ENCODE measurements around the gene ELFN1. TPM values are rescaled to one million over a fixed set of nuclear protein-coding genes. Genes with fewer than 3 reads are reported as not detected.

Gene ELFN1
- total and polyA plus RNA-seq, 12 donors = 0.05 to 2.8 (median 0.86) TPM

- 50 to 52% (median 51%) methylated on average over 6 to 16 of the region's 16 CpGs for WGBS, 4 donors
- H3K4me1 ChIP-seq (replicated peaks in 1 of 2) = no peaks in the 10 kb centered on the region
- DNase-seq = peak in 6 of 7 donors; percentile 9 to 76 (median 32)
- H3K27me3 ChIP-seq = peaks cover 7% of the 10 kb centered on the region
- TF ChIP-seq CTCF (IDR thresholded peaks at IDR 0.05) (no peak), POLR2A (IDR thresholded peaks at IDR 0.05) (no peak)
- H3K36me3 ChIP-seq (replicated peaks in 1 of 2) = no peaks in the 10 kb centered on the region
- H3K9me3 ChIP-seq (replicated peaks in 1 of 3) = no peaks in the 10 kb centered on the region
- H3K4me3 ChIP-seq = no peak overlapping the region
- intact Hi-C loops (cut with DNase I) = no loop called here
- peak overlapping the region in 1 of 5 donors; percentile 21 for H3K27ac ChIP-seq
Measured at GRCh38 chr7:1693991-1694524, 24.0 kb downstream of the ELFN1 start.

GRCh38 chr7:1694611-1695511 lies 24.8 kb downstream of the ELFN1 start:
- TF ChIP-seq POLR2A (IDR thresholded peaks at IDR 0.05) = no peak
- TF ChIP-seq CTCF (IDR thresholded peaks at IDR 0.05) = no peak

GRCh38 chr7:1695800-1696454 lies 25.9 kb downstream of the ELFN1 start:
- TF ChIP-seq POLR2A (IDR thresholded peaks at IDR 0.05) (no peak), CTCF (IDR thresholded peaks at IDR 0.05) (no peak)
- no peak overlapping the region for H3K27ac ChIP-seq
- H3K9me3 ChIP-seq (replicated peaks in 1 of 3) = no peaks in the 10 kb centered on the region
- peak in 4 of 7 donors; percentile 2 to 25 (median 4) for DNase-seq
- WGBS, 4 donors = 76 to 85% (median 79%) methylated on average over 10 to 11 of the region's 11 CpGs
- H3K36me3 ChIP-seq (replicated peaks in 1 of 2) = no peaks in the 10 kb centered on the region
- H3K4me3 ChIP-seq = no peak overlapping the region
- no peaks in the 10 kb centered on the region for H3K27me3 ChIP-seq
- intact Hi-C loops (cut with DNase I) = no loop called here
- no peaks in the 10 kb centered on the region for H3K4me1 ChIP-seq (replicated peaks in 1 of 2)

More at GRCh38 chr7:1694611-1695511, 24.8 kb downstream of the ELFN1 start:
- intact Hi-C loops (cut with DNase I) = no loop called here
- 83 to 96% (median 85%) methylated on average over 10 to 31 of the region's 31 CpGs for WGBS, 4 donors
- H3K36me3 ChIP-seq (replicated peaks in 1 of 2) = no peaks in the 10 kb centered on the region
- no peak overlapping the region for H3K27ac ChIP-seq
- peak in 4 of 7 donors; percentile 4 to 33 (median 8) for DNase-seq
- H3K4me3 ChIP-seq = no peak overlapping the region
- H3K27me3 ChIP-seq = no peaks in the 10 kb centered on the region
- H3K4me1 ChIP-seq (replicated peaks in 1 of 2) = no peaks in the 10 kb centered on the region
- no peaks in the 10 kb centered on the region for H3K9me3 ChIP-seq (replicated peaks in 1 of 3)
